Endothelial cell (in vitro differentiated cells): Measurements from ENCODE around the gene DIP2C. TPM values are rescaled to one million over a fixed set of nuclear protein-coding genes. Genes with fewer than 3 reads are reported as not detected.

Source experiments
- DNase-seq: peaks from one replicate; pipeline ENCODE4 v3.0.0; 2021; ENCODE audit warnings: low spot score
- H3K27ac Mint-ChIP-seq: one replicate; pipeline ENCODE4 v1.8.0; 2021; ENCODE audit warnings: mixed read lengths, inconsistent platforms; ENCODE audit not compliant: unreplicated experiment
- H3K27me3 Mint-ChIP-seq: one replicate; pipeline ENCODE4 v1.8.0; 2021; ENCODE audit warnings: mild to moderate bottlenecking, moderate library complexity, mixed read lengths, inconsistent platforms; ENCODE audit not compliant: unreplicated experiment
- H3K36me3 Mint-ChIP-seq: one replicate; pipeline ENCODE4 v1.8.0; 2021; ENCODE audit warnings: mild to moderate bottlenecking, low read depth, mixed read lengths, inconsistent platforms; ENCODE audit not compliant: unreplicated experiment
- H3K4me1 Mint-ChIP-seq: one replicate; pipeline ENCODE4 v1.8.0; 2021; ENCODE audit warnings: mild to moderate bottlenecking, mixed read lengths, inconsistent platforms; ENCODE audit not compliant: unreplicated experiment
- H3K4me3 Mint-ChIP-seq: one replicate; pipeline ENCODE4 v1.8.0; 2021; ENCODE audit warnings: mild to moderate bottlenecking, mixed read lengths, inconsistent platforms; ENCODE audit not compliant: unreplicated experiment
- H3K9me3 Mint-ChIP-seq: one replicate; pipeline ENCODE4 v1.8.0; 2021; ENCODE audit warnings: mixed read lengths, inconsistent platforms; ENCODE audit not compliant: unreplicated experiment
- total RNA-seq: library from RNA; stranded (reverse); fragmentation: NEBNext Ultra II Directional; extraction: Animal tissue kit (Norgen Biotek cat#: 25700); gene quantifications from one replicate; pipeline ENCODE4 v1.2.1, GENCODE V29; 2021; ENCODE audit not compliant: unreplicated experiment
- TF ChIP-seq, protein P1 (sequence below): fragments of 200-600 bp; sonication (generic); IDR thresholded peaks from one replicate; pipeline ENCODE4 v1.5.0; 2021; ENCODE audit warnings: antibody characterized with exemption; ENCODE audit not compliant: unreplicated experiment

The DIP2C gene
- total RNA-seq, 1 donor from 2014 or later: 13.1 TPM

DNA sequence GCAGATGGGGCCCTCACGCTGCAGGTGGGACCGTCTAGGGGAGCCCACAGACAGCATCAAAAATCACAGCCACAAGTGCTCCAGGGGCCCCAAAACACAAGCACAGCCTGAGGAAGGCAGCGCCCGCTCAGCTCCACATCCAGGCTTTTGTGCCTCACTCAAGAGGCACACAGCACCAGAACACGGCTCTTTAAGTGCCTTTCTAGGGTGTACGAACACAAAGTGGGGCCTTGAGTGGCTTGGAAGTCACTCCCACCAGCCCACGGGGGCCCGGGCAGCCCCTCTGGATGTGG, 65.2 kb downstream of the DIP2C start:
- TF ChIP-seq, protein P1, sequence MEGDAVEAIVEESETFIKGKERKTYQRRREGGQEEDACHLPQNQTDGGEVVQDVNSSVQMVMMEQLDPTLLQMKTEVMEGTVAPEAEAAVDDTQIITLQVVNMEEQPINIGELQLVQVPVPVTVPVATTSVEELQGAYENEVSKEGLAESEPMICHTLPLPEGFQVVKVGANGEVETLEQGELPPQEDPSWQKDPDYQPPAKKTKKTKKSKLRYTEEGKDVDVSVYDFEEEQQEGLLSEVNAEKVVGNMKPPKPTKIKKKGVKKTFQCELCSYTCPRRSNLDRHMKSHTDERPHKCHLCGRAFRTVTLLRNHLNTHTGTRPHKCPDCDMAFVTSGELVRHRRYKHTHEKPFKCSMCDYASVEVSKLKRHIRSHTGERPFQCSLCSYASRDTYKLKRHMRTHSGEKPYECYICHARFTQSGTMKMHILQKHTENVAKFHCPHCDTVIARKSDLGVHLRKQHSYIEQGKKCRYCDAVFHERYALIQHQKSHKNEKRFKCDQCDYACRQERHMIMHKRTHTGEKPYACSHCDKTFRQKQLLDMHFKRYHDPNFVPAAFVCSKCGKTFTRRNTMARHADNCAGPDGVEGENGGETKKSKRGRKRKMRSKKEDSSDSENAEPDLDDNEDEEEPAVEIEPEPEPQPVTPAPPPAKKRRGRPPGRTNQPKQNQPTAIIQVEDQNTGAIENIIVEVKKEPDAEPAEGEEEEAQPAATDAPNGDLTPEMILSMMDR: no peak
- Mint-ChIP-seq H3K9me3 (no peaks in the 10 kb centered on the region), H3K27ac (no peak overlapping the region), H3K4me3 (no peak overlapping the region), H3K36me3 (no peaks in the 10 kb centered on the region), H3K27me3 (peaks cover 5% of the 10 kb centered on the region), H3K4me1 (no peaks in the 10 kb centered on the region)
- DNase-seq: no peak

DNA sequence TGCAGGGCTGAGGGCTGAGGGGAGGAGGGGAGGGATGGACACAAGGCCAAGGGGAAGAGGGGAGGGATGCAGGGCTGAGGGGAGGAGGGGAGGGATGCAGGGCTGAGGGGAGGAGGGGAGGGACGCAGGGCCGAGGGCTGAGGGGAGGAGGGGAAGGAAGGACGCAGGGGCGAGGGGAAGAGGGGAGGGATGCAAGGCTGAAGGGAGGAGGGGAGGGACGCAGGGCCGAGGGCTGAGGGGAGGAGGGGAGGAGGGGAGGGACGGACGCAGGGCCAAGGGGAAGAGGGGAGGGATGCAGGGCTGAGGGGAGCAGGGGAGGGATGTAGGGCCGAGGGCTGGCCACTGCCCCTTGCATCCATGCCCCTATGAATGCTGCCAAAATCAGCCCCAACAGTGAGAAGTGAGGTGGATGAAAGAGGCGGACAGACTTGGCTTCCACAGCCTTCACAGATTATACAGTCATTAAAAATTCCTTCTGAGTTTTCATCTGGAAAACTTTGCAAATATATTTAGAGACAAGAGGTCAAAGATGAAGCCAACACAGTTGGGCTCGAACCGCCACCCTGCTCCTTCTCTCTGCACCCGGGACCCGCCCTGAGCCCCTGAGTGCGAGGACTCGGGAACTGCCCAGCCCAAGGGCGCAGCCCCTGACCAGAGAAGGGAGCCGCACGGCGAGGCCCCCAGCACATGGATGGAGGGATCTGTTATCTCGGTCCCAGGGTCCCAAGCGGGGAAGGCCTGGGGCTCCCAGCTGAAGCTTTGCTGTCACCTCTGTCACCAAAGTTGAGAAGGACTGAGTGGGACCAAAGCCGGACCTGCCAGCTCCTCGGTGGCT, 65.8 kb downstream of the DIP2C start:
- H3K27ac Mint-ChIP-seq: no peak overlapping the region
- H3K4me1 Mint-ChIP-seq: no peaks in the 10 kb centered on the region
- no peaks in the 10 kb centered on the region for H3K36me3 Mint-ChIP-seq
- no peak overlapping the region for H3K4me3 Mint-ChIP-seq
- TF ChIP-seq, protein P1: no peak
- peaks cover 5% of the 10 kb centered on the region for H3K27me3 Mint-ChIP-seq
- no peak for DNase-seq
- H3K9me3 Mint-ChIP-seq: no peaks in the 10 kb centered on the region

DNA sequence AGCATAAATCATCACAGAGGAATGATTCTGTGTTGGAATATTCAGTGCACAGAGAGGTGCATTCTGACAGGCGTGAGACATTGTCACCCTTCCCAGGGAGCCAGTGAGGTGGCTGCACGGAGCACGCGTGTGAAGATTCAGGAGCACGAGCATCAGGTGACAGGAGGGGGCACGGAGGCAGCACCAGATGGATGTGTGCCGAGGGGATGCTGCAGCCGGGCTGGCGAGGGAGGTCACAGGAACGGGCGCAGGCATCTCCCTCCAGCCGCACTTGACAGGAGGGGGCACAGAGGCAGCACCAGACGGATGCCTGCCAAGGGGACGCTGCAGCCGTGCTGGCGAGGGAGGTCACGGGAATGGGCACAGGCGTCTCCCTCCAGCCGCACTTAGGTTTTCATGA, 66.5 kb downstream of the DIP2C start:
- no peaks in the 10 kb centered on the region for H3K9me3 Mint-ChIP-seq
- DNase-seq: no peak
- TF ChIP-seq, protein P1: no peak
- no peak overlapping the region for H3K4me3 Mint-ChIP-seq
- no peak overlapping the region for H3K27ac Mint-ChIP-seq
- H3K27me3 Mint-ChIP-seq: peaks cover 5% of the 10 kb centered on the region
- H3K4me1 Mint-ChIP-seq: no peaks in the 10 kb centered on the region
- H3K36me3 Mint-ChIP-seq: no peaks in the 10 kb centered on the region

DNA sequence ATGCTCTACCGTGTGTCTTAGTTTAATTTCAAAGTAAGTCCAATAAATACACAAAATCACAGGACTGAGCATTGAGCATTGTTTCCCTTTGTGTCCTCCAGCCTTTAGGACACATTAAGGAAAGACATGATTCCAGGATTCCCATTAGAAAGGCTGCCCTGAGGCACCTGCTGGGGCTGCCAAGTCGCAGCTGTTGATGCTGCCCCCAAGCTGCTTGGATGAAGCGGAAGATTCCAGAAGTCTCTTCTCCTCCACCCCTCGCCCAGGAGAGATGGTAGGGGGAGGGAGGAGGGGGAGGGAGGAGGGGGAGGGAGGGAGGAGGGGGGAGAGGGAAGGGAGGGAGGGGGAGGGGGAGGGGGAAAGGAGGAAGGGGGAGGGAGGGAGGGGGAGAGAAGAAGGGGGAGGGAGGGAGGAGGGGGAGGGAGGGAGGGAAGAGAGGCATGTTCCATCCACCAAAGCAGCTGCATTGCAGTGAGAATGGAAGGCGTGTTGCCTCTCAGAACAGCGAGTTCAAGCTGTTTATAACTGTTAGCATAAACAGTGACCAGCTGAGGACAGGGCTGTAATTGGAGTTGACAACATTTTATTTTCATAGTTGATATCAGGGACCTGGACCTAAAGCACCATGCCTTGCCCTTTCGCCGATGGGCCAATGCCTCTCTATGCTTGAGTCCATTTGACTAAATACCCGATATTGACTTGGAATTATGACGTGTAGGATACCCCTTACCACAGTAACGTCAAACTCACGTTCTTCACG, 67.3 kb downstream of the DIP2C start:
- TF ChIP-seq, protein P1: no peak
- Mint-ChIP-seq H3K27ac (no peak overlapping the region), H3K9me3 (no peaks in the 10 kb centered on the region), H3K4me3 (no peak overlapping the region), H3K36me3 (no peaks in the 10 kb centered on the region), H3K4me1 (no peaks in the 10 kb centered on the region), H3K27me3 (peaks cover 5% of the 10 kb centered on the region)
- DNase-seq: no peak

DNA sequence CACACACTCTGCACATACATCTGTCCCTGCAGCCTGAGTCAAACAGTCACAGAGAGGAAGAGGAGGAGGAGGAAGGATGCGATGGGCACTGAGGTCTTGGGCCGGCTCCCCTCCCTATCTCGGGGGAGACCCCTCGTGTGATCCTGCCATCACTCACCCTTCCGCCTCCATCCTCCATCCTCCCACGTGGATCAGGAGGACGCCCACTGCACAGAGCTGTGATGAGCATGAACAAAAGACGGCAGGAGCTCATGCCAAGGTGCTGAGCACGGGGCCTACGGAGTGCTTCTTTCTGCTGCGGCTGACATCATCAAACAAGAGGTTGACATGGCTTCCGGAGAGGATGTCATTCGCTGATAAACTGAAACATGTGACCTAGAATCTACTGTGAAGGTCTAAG, 68.0 kb downstream of the DIP2C start:
- H3K27ac Mint-ChIP-seq: no peak overlapping the region
- no peaks in the 10 kb centered on the region for H3K4me1 Mint-ChIP-seq
- H3K4me3 Mint-ChIP-seq: no peak overlapping the region
- no peaks in the 10 kb centered on the region for H3K36me3 Mint-ChIP-seq
- H3K27me3 Mint-ChIP-seq: peaks cover 5% of the 10 kb centered on the region
- no peak for DNase-seq
- no peaks in the 10 kb centered on the region for H3K9me3 Mint-ChIP-seq
- TF ChIP-seq, protein P1: no peak
